ENCODE data around the gene KMT5C.

DNA sequence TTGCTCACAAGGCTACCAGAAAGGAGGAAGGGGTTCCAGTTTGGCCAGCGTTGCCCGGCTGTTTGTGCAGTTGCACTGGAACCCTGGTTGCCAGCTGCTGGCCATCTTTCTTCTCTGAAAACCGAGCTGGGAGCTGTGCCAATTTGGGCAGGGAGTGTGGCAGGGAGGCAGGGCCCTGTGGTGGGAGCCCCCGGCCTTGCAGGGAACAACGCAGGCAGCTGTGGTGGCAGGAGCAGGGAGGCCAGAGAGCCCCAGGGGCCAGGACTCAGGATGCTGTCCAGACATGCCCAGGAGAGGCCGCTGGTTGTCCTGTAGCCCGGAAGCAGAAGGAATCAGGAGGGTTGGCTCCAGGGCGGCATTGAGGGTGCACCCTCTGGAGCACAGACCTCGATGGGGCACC, 4.8 kb downstream of the KMT5C start:
- TF ChIP-seq CTCF (tag by site-specific recombination; IDR thresholded peaks at IDR 0.05) (no peak), ZBTB26 (tag by site-specific recombination; optimal IDR thresholded peaks at IDR 0.05) (no peak), ZNF768 (tag by site-specific recombination; IDR thresholded peaks at IDR 0.05) (no peak), ZXDB (tag by site-specific recombination; IDR thresholded peaks at IDR 0.05) (no peak), ZNF510 (tag by site-specific recombination; IDR thresholded peaks at IDR 0.05; ENCODE audit: insufficient replicate concordance) (no peak), ZNF404 (tag by site-specific recombination; IDR thresholded peaks at IDR 0.05) (no peak), PRDM4 (tag by site-specific recombination; IDR thresholded peaks at IDR 0.05) (no peak), ZNF184 (tag by site-specific recombination; IDR thresholded peaks at IDR 0.05) (no peak), YY2 (tag by site-specific recombination; IDR thresholded peaks at IDR 0.05) (no peak), ZFP41 (tag by site-specific recombination; IDR thresholded peaks at IDR 0.05; ENCODE audit: borderline replicate concordance) (no peak), ZNF560 (tag by site-specific recombination; IDR thresholded peaks at IDR 0.05; ENCODE audit: borderline replicate concordance) (no peak), ZBTB21 (tag by site-specific recombination; IDR thresholded peaks at IDR 0.05) (no peak), MYNN (tag by site-specific recombination; IDR thresholded peaks at IDR 0.05; ENCODE audit: borderline replicate concordance) (no peak)
- TF ChIP-seq, protein P1, sequence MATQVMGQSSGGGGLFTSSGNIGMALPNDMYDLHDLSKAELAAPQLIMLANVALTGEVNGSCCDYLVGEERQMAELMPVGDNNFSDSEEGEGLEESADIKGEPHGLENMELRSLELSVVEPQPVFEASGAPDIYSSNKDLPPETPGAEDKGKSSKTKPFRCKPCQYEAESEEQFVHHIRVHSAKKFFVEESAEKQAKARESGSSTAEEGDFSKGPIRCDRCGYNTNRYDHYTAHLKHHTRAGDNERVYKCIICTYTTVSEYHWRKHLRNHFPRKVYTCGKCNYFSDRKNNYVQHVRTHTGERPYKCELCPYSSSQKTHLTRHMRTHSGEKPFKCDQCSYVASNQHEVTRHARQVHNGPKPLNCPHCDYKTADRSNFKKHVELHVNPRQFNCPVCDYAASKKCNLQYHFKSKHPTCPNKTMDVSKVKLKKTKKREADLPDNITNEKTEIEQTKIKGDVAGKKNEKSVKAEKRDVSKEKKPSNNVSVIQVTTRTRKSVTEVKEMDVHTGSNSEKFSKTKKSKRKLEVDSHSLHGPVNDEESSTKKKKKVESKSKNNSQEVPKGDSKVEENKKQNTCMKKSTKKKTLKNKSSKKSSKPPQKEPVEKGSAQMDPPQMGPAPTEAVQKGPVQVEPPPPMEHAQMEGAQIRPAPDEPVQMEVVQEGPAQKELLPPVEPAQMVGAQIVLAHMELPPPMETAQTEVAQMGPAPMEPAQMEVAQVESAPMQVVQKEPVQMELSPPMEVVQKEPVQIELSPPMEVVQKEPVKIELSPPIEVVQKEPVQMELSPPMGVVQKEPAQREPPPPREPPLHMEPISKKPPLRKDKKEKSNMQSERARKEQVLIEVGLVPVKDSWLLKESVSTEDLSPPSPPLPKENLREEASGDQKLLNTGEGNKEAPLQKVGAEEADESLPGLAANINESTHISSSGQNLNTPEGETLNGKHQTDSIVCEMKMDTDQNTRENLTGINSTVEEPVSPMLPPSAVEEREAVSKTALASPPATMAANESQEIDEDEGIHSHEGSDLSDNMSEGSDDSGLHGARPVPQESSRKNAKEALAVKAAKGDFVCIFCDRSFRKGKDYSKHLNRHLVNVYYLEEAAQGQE (tag by site-specific recombination; IDR thresholded peaks at IDR 0.05): no peak
